DND-41 (cell line): Measurements from ENCODE around the gene MAP2K5.

ENCODE experiments used
- ATAC-seq: fragments of 200-7000 bp; cut with Tn5 transposase; 3 replicates; pipeline ENCODE4 v1.9.1; 2021; ENCODE audit warnings: low read depth; ENCODE audit not compliant: insufficient read depth
- DNase-seq: peaks from one replicate; pipeline ENCODE4 v3.0.0-alpha.2; 2020
- H2AFZ ChIP-seq: 2 replicates; pipeline ENCODE4 v1.6.0; 2012; ENCODE audit warnings: low read depth, low read length
- H3K27ac ChIP-seq: 2 replicates; pipeline ENCODE4 v1.5.1; 2012; ENCODE audit warnings: low read length, inconsistent platforms
- H3K27me3 ChIP-seq: fragments of 200-600 bp; sonication (generic); 2 replicates; pipeline ENCODE4 v1.6.0; 2012; ENCODE audit warnings: low read length, mild to moderate bottlenecking, inconsistent platforms; ENCODE audit not compliant: insufficient read depth, poor library complexity
- H3K36me3 ChIP-seq: 2 replicates; pipeline ENCODE4 v1.5.1; 2012; ENCODE audit warnings: low read length, inconsistent platforms; ENCODE audit not compliant: insufficient read depth
- H3K4me1 ChIP-seq: 2 replicates; pipeline ENCODE4 v1.5.1; 2012; ENCODE audit warnings: mild to moderate bottlenecking, low read length; ENCODE audit not compliant: insufficient read depth
- H3K4me2 ChIP-seq: 2 replicates; pipeline ENCODE4 v1.6.0; 2012; ENCODE audit warnings: mild to moderate bottlenecking, moderate library complexity, low read length, inconsistent platforms; ENCODE audit not compliant: insufficient read depth
- H3K4me3 ChIP-seq, 2 experiments: fragments of 200-600 bp in 1 of 2; shearing (Covaris generic) in 1 of 2; 2 replicates each; pipeline ENCODE4 v1.5.1; 2012 to 2016; ENCODE audit warnings: inconsistent platforms in 2 of 2, low read length in 2 of 2, mild to moderate bottlenecking in 2 of 2, low read depth in 1 of 2, moderate library complexity in 1 of 2
- H3K79me2 ChIP-seq: 2 replicates; pipeline ENCODE4 v1.6.0; 2012; ENCODE audit warnings: low read length, inconsistent platforms; ENCODE audit not compliant: insufficient read depth
- H3K9ac ChIP-seq: 2 replicates; pipeline ENCODE4 v1.6.0; 2012; ENCODE audit warnings: low read depth, mild to moderate bottlenecking, inconsistent platforms, low read length, moderate library complexity
- H3K9me3 ChIP-seq: 2 replicates; pipeline ENCODE4 v1.5.1; 2012; ENCODE audit warnings: low read length, moderate library complexity, mild to moderate bottlenecking, inconsistent platforms; ENCODE audit not compliant: insufficient read depth, severe bottlenecking
- H4K20me1 ChIP-seq: 2 replicates; pipeline ENCODE4 v1.6.0; 2012; ENCODE audit warnings: low read length; ENCODE audit not compliant: insufficient read depth
- CTCF ChIP-seq: IDR thresholded peaks from 2 replicates; pipeline ENCODE4 v1.5.1; 2012; ENCODE audit warnings: borderline replicate concordance, low read length, moderate library complexity, mild to moderate bottlenecking; ENCODE audit not compliant: poor library complexity, severe bottlenecking; ENCODE audit errors: extremely low read depth
- EZH2 ChIP-seq: IDR thresholded peaks from 3 replicates; pipeline ENCODE4 v1.6.1; 2012; ENCODE audit warnings: borderline replicate concordance, low read depth, mild to moderate bottlenecking, moderate library complexity, low read length, inconsistent platforms; ENCODE audit not compliant: severe bottlenecking

Gene MAP2K5

DNA sequence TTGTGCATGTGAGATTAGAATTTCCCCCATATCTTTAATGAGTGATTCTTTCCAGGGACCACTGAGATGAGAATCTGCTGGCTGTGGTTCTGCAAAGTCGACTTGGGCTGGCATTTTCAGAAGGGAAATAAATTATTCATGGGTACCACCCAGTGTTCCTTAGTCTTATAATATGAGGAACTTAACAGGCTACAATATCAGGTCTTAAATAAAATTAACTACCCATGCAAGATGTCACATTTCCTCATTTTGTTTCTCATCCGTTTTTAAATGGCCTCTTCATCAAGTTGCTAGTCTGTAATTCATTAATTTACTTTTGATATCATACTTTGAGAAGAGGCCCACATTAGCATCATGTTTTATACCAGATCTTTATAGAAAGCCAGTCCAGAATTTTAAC is 224.5 kb downstream of the MAP2K5 start:
- H2AFZ ChIP-seq, result no peak overlapping the region
- H3K27me3 ChIP-seq, result no peaks in the 10 kb centered on the region
- H3K79me2 ChIP-seq, result no peaks in the 10 kb centered on the region
- H3K4me1 ChIP-seq, result peaks cover 2% of the 10 kb centered on the region; the same call in 1 of the 2 replicates
- ATAC-seq (no peak), DNase-seq (no peak)
- no peak overlapping the region for H3K4me2 ChIP-seq
- no peaks in the 10 kb centered on the region; the same call in 1 of the 2 replicates for H3K36me3 ChIP-seq
- TF ChIP-seq CTCF (no peak), EZH2 (no peak)
- no peak overlapping the region for H3K9ac ChIP-seq
- no peaks in the 10 kb centered on the region for H3K9me3 ChIP-seq
- H4K20me1 ChIP-seq, result no peaks in the 10 kb centered on the region
- no peak overlapping the region for H3K27ac ChIP-seq
- H3K4me3 ChIP-seq, result no peak overlapping the region

GRCh38 chr15:67768313-67768977 is 225.9 kb downstream of the MAP2K5 start:
- TF ChIP-seq EZH2 (no peak), CTCF (no peak)
- Histone ChIP-seq H3K9me3 (no peaks in the 10 kb centered on the region), H3K36me3 (no peaks in the 10 kb centered on the region; the same call in 1 of the 2 replicates), H2AFZ (no peak overlapping the region), H3K4me1 (no peaks in the 10 kb centered on the region), H3K27ac (no peak overlapping the region), H3K4me3 (no peak overlapping the region), H3K9ac (no peak overlapping the region), H4K20me1 (no peaks in the 10 kb centered on the region), H3K79me2 (no peaks in the 10 kb centered on the region), H3K27me3 (no peaks in the 10 kb centered on the region), H3K4me2 (no peak overlapping the region)
- no peak for DNase-seq
- no peak for ATAC-seq

- TF ChIP-seq EZH2 (no peak), CTCF (no peak)
- Histone ChIP-seq H3K4me3 (no peak overlapping the region), H4K20me1 (no peaks in the 10 kb centered on the region), H3K9me3 (no peaks in the 10 kb centered on the region), H3K4me2 (no peak overlapping the region), H2AFZ (no peak overlapping the region), H3K36me3 (no peaks in the 10 kb centered on the region; the same call in 1 of the 2 replicates), H3K27ac (no peak overlapping the region), H3K79me2 (no peaks in the 10 kb centered on the region), H3K27me3 (no peaks in the 10 kb centered on the region), H3K9ac (no peak overlapping the region), H3K4me1 (no peaks in the 10 kb centered on the region)
- no peak for ATAC-seq
- DNase-seq, result no peak
Measured at GRCh38 chr15:67769497-67770357, 227.2 kb downstream of the MAP2K5 start.
